SIG-M5 treated with dmso at 0.1 percent for 504 hours (cell line): ENCODE data around the gene TRPM1.

ENCODE experiments used
- DNase-seq: peaks from one replicate; lab custom pipeline; 2025; ENCODE audit not compliant: unreplicated experiment; lab: John Stamatoyannopoulos, UW

Gene TRPM1

GRCh38 chr15:31049682-31050615 lies 51.6 kb downstream of the TRPM1 start:
- peak; percentile 6 for DNase-seq

- peak; percentile 41 for DNase-seq
Measured at GRCh38 chr15:31049111-31049510, 52.4 kb downstream of the TRPM1 start.

DNA sequence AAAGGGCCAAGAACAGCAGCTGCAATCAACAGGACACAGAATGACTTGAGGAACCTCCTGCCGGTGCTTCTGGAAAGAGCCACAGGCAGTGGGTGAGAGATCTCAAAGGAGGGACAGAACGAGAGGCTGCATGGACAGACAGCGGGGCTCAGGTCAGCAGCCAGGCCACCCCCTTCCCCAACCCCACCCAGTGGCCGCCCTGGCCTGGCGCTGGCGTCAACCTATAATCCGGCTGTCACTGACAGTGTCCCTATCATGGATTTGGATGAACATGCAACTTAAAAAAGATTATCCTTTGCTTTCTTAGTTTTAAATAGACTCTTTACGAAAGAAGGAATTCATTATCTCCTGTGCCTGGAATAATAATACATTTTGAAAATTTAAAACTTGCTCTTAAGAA lies 54.1 kb downstream of the TRPM1 start:
- DNase-seq = no peak

DNA sequence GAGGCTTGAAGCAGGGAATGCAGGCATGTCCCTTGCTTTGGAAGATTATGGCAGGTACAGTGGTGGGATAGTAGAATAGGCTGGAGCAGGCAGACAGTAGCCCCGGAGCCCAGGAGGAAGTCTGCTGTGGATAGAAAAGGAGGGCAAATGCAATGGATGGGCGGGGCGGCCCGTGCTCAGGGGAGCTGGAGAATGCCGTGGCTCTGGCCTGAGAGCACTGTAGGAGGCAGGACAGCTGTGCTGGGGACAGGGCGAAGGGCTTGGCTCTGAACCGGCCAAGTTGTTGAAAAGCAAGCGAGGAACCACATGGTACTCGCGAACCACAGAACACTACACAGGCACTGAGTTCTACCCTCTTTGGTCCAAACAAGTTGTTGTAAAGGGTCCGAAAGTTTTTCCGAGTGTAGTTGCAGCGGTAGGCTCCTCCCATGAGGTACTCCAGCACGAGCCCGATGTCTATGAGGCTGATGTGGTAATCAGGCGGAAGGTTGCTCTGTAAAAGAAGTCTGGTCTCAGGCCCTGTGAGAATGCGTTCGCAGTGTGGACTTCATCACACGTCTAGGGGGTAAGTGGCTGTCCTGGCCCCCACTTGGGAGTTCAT lies 54.7 kb downstream of the TRPM1 start:
- no peak for DNase-seq

GRCh38 chr15:31045606-31046005 lies 55.9 kb downstream of the TRPM1 start:
- DNase-seq = no peak

- no peak for DNase-seq
Measured at GRCh38 chr15:31042751-31043150, 58.8 kb downstream of the TRPM1 start.

DNA sequence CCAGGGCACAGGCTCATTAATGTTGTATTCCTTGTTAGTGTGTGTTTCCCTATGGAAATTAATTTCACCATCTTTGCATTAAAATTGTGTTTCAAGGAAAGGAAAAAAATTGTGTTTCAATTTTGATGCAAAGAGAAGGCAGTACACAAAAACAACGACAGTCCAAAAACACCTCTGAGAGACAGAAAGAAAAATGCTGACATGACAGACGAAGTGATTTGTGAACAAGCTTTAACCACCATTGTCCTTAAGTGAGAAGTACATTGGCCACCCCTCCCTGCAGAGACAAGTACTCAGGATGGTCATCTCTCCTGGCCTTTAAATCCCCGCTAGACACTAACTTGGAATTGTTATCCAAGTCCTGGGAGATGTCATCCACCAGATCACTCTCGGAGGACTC lies 59.9 kb downstream of the TRPM1 start:
- no peak for DNase-seq

DNA sequence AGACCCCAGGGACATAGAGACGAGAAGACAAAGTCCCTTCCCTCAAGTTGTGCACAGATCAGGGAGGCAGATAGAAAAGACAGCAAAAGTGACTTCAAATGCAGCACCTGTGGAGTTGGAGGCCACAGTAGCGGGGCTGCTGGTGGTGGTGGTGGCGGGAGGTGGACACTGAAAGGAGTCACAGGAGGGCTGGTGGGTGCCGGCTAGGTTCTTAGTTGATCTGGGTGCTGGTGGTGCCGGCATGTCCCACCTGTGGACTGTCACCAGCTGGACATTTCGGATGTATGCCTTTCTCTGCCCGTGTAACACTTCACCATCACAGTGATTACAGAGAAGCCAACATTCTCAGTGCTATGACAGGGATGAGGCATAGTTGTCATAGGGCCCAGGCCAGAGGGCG lies 60.9 kb downstream of the TRPM1 start:
- DNase-seq = no peak

- no peak for DNase-seq
Measured at GRCh38 chr15:31039961-31040360, 61.6 kb downstream of the TRPM1 start.

- no peak for DNase-seq
Measured at GRCh38 chr15:31037731-31038477, 63.6 kb downstream of the TRPM1 start.

GRCh38 chr15:31036783-31037182 lies 64.7 kb downstream of the TRPM1 start:
- no peak for DNase-seq

- DNase-seq = no peak
Measured at GRCh38 chr15:31035610-31036009, 65.9 kb downstream of the TRPM1 start.

- no peak for DNase-seq
Measured at GRCh38 chr15:31034152-31034551, 67.4 kb downstream of the TRPM1 start.

GRCh38 chr15:31032961-31033371 lies 68.6 kb downstream of the TRPM1 start:
- no peak for DNase-seq

GRCh38 chr15:31031471-31032067 lies 70.0 kb downstream of the TRPM1 start:
- no peak for DNase-seq

DNA sequence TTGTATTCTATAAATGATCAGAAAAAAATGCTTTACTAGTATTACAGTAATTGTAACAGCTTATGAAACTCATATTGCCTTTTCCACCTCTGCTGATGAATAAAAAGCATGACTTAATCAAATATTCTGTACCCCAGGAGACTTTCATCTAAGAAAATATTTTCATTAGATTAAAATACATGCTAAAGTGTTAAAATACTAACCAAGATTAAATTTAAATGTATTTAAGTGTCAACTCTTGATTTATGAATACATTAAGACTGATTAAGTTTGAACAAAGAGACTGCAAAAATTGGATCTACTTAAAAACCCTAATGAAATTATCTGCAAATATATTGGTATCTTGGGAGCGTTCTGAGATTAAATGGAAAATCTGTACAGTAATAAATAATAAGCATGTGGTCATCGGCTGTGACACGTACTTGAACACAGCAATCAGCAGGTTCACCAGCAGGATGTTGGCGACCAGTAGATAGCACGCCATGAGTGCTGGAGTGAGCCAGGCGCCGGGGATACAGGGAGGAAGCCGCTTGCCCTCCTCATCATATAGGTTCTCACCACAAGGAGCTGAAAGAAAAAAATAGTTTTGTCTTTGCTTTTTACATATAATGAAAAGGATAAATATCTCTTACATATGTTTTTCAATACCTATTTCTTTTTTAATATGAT lies 73.5 kb downstream of the TRPM1 start:
- DNase-seq = no peak

DNA sequence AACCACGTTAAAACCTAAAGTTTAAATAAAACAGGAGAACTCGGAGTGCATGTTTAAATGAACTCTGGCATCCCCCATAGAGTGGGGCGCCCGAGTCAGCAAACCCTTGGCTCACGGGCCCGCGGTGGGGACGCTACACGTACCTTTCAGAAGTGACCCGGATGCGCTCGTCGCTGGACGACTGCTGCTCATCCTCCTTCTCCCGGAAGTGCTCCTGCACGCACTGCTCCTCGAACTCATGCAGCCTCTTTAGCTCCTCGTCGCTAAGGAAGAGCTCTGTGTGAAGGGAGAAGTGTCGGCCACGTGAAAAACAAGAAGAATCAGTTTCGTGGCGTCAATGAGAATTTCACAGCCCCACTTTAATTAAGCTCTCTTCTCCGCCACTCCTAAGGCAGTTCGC lies 75.5 kb downstream of the TRPM1 start:
- DNase-seq = no peak

GRCh38 chr15:31024979-31025378 lies 76.5 kb downstream of the TRPM1 start:
- DNase-seq = no peak

DNA sequence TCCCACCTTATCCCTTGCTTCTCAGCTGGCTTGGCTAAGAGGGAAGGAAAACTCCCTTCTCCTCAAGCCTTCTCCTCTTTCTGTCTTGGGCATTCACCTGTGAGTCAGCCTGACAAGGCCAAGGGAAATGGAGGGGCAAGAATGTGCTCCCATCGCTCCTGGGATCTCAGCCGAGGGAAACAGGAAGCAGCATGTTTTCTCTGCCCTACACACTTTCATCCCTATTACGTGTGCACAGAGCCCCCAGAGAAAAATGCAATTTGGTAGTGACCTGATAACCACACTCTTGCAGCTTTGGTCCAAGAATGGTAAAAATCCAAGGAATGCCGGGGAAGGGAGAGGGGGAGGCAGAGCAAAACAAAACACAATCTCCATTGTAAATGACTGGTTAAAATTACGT lies 77.2 kb downstream of the TRPM1 start:
- no peak for DNase-seq

- DNase-seq = no peak
Measured at GRCh38 chr15:31023841-31024240, 77.7 kb downstream of the TRPM1 start.
